H9 (cell line): ENCODE results near the gene TTLL4. TPM values are rescaled to one million over a fixed set of nuclear protein-coding genes. Genes with fewer than 3 reads are reported as not detected.

Source experiments
- DNase-seq: peaks from one replicate; pipeline ENCODE4 v3.0.0-alpha.2; 2017
- H2AFZ ChIP-seq: one replicate; pipeline ENCODE4 v1.6.1; 2013; ENCODE audit warnings: mild to moderate bottlenecking, low read length, control low read depth, moderate library complexity
- H2AK5ac ChIP-seq: 2 replicates; pipeline ENCODE4 v1.6.1; 2013; ENCODE audit warnings: low read length, control low read depth, mixed read lengths; ENCODE audit not compliant: insufficient read length
- H2BK120ac ChIP-seq: one replicate; pipeline ENCODE4 v1.6.1; 2013; ENCODE audit warnings: low read depth, mild to moderate bottlenecking, low read length, control low read depth, inconsistent platforms; ENCODE audit not compliant: poor library complexity, severe bottlenecking
- H2BK12ac ChIP-seq: 2 replicates; pipeline ENCODE4 v1.6.1; 2013; ENCODE audit warnings: low read length, control low read depth, mixed read lengths, low read depth; ENCODE audit not compliant: insufficient read length
- H2BK15ac ChIP-seq: 2 replicates; pipeline ENCODE4 v1.6.1; 2013; ENCODE audit warnings: low read depth, low read length, control low read depth
- H2BK20ac ChIP-seq: one replicate; pipeline ENCODE4 v1.6.1; 2013; ENCODE audit warnings: low read depth, mild to moderate bottlenecking, low read length, control low read depth, inconsistent platforms; ENCODE audit not compliant: poor library complexity, severe bottlenecking
- H2BK5ac ChIP-seq: 2 replicates; pipeline ENCODE4 v1.6.1; 2013; ENCODE audit warnings: low read length, control low read depth, mixed read lengths; ENCODE audit not compliant: insufficient read length
- H3K14ac ChIP-seq: 2 replicates; pipeline ENCODE4 v1.6.1; 2013; ENCODE audit warnings: low read length, control low read depth; ENCODE audit not compliant: insufficient read depth
- H3K18ac ChIP-seq: 2 replicates; pipeline ENCODE4 v1.6.1; 2013; ENCODE audit warnings: low read depth, mild to moderate bottlenecking, mixed read lengths, low read length, control low read depth; ENCODE audit not compliant: insufficient read length
- H3K23ac ChIP-seq: 2 replicates; pipeline ENCODE4 v1.6.1; 2013; ENCODE audit warnings: low read length, control low read depth, mixed read lengths, low read depth; ENCODE audit not compliant: insufficient read length
- H3K23me2 ChIP-seq: 2 replicates; pipeline ENCODE4 v1.6.1; 2013; ENCODE audit warnings: low read depth, mild to moderate bottlenecking, mixed read lengths, low read length, control low read depth; ENCODE audit not compliant: insufficient read length, poor library complexity, severe bottlenecking
- H3K27ac ChIP-seq: 2 replicates; pipeline ENCODE4 v1.5.1; 2013; ENCODE audit warnings: low read length, control low read depth, mixed read lengths, low read depth; ENCODE audit not compliant: insufficient read length
- H3K27me3 ChIP-seq: 2 replicates; pipeline ENCODE4 v1.6.1; 2013; ENCODE audit warnings: low read length, control low read depth, inconsistent platforms; ENCODE audit not compliant: insufficient read depth
- H3K4ac ChIP-seq: 2 replicates; pipeline ENCODE4 v1.6.1; 2013; ENCODE audit warnings: low read depth, mild to moderate bottlenecking, control low read depth, inconsistent platforms, low read length, moderate library complexity
- H3K4me1 ChIP-seq: 2 replicates; pipeline ENCODE4 v1.6.1; 2013; ENCODE audit warnings: low read length, control low read depth, inconsistent platforms; ENCODE audit not compliant: insufficient read depth
- H3K4me2 ChIP-seq: 2 replicates; pipeline ENCODE4 v1.6.1; 2013; ENCODE audit warnings: low read length, control low read depth, mixed read lengths; ENCODE audit not compliant: insufficient read length, insufficient read depth
- H3K56ac ChIP-seq: 2 replicates; pipeline ENCODE4 v1.6.1; 2013; ENCODE audit warnings: low read depth, mild to moderate bottlenecking, mixed read lengths, low read length, control low read depth; ENCODE audit not compliant: insufficient read length
- H3K79me1 ChIP-seq: 2 replicates; pipeline ENCODE4 v1.6.1; 2013; ENCODE audit warnings: low read depth, mild to moderate bottlenecking, moderate library complexity, low read length, control low read depth, inconsistent platforms; ENCODE audit not compliant: insufficient read depth, poor library complexity, severe bottlenecking
- H3K79me2 ChIP-seq: 2 replicates; pipeline ENCODE4 v1.6.1; 2013; ENCODE audit warnings: low read length, control low read depth, inconsistent platforms; ENCODE audit not compliant: insufficient read depth
- H3K9ac ChIP-seq: 2 replicates; pipeline ENCODE4 v1.6.1; 2013; ENCODE audit warnings: low read length, control low read depth, mixed read lengths; ENCODE audit not compliant: insufficient read length; ENCODE audit errors: extremely low read depth
- H3K9me3 ChIP-seq: one replicate; pipeline ENCODE4 v1.6.1; 2013; ENCODE audit warnings: low read depth, low read length, inconsistent platforms; ENCODE audit not compliant: control insufficient read depth
- H3T11ph ChIP-seq: one replicate; pipeline ENCODE4 v1.6.1; 2013; ENCODE audit warnings: mild to moderate bottlenecking, low read length, control low read depth, inconsistent platforms
- H4K20me1 ChIP-seq: one replicate; pipeline ENCODE4 v1.6.1; 2013; ENCODE audit not compliant: control insufficient read depth, insufficient read length, insufficient read depth
- H4K5ac ChIP-seq: 2 replicates; pipeline ENCODE4 v1.6.1; 2013; ENCODE audit warnings: low read depth, mild to moderate bottlenecking, mixed read lengths, low read length, control low read depth; ENCODE audit not compliant: insufficient read length
- H4K8ac ChIP-seq: replicated peaks from 2 replicates; pipeline ENCODE4 v1.6.1; 2013; ENCODE audit warnings: low read length, control low read depth, mixed read lengths, low read depth; ENCODE audit not compliant: insufficient read length
- H4K91ac ChIP-seq: 2 replicates; pipeline ENCODE4 v1.6.1; 2013; ENCODE audit warnings: low read depth, mild to moderate bottlenecking, moderate library complexity, mixed read lengths, low read length, control low read depth; ENCODE audit not compliant: insufficient read length
- H3K27ac Mint-ChIP-seq, 3 experiments: 2 replicates in 2 of 3; 3 replicates in 1 of 3; pipeline ENCODE4 v1.8.0; 2020 to 2021; ENCODE audit warnings: mixed read lengths in 3 of 3, mild to moderate bottlenecking in 1 of 3, moderate library complexity in 1 of 3
- H3K27me3 Mint-ChIP-seq: 2 replicates; pipeline ENCODE4 v1.8.0; 2021; ENCODE audit warnings: low read depth, mild to moderate bottlenecking, moderate library complexity, mixed read lengths
- H3K36me3 Mint-ChIP-seq, 3 experiments: 2 replicates in 2 of 3; 3 replicates in 1 of 3; pipeline ENCODE4 v1.8.0; 2020 to 2021; ENCODE audit warnings: low read depth in 3 of 3, mixed read lengths in 3 of 3; ENCODE audit not compliant: insufficient read depth in 1 of 3
- H3K4me1 Mint-ChIP-seq, 2 experiments: 2 replicates each; pipeline ENCODE4 v1.8.0; 2020; ENCODE audit warnings: mixed read lengths in 2 of 2
- H3K4me3 Mint-ChIP-seq, 2 experiments: 2 replicates in 1 of 2; 3 replicates in 1 of 2; pipeline ENCODE4 v1.8.0; 2020 to 2021; ENCODE audit warnings: mild to moderate bottlenecking in 2 of 2, mixed read lengths in 2 of 2, moderate library complexity in 1 of 2
- H3K9me3 Mint-ChIP-seq, 2 experiments: 2 replicates in 1 of 2; 3 replicates in 1 of 2; pipeline ENCODE4 v1.8.0; 2020; ENCODE audit warnings: mild to moderate bottlenecking in 2 of 2, mixed read lengths in 2 of 2, moderate library complexity in 1 of 2
- CTCF ChIP-seq: fragments of 200-600 bp; sonication (generic); conservative IDR thresholded peaks from 3 replicates; pipeline ENCODE4 v1.8.0; 2021; ENCODE audit warnings: antibody characterized with exemption, mild to moderate bottlenecking
- WGBS: extraction: QIAGEN DNeasy Blood & Tissue Kit; methylation state at CpG from one replicate; pipeline ENCODE4 v1.1.7; 2013; ENCODE audit warnings: missing lambda C conversion rate, low lambda C conversion rate, mixed read lengths; ENCODE audit not compliant: insufficient read length; ENCODE audit errors: extremely low coverage; 5-methylcytosine and 5-hydroxymethylcytosine counted together
- total RNA-seq: library from RNA; stranded (reverse); gene quantifications from 2 replicates; pipeline ENCODE4 v1.2.1, GENCODE V29; 2021

TTLL4 gene
- total RNA-seq, 1 experiment from 2014 or later: 96.4 TPM

GRCh38 chr2:218722876-218723785 lies 12.5 kb downstream of the TTLL4 start:
- H3K79me1 ChIP-seq: peaks cover 10% of the 10 kb centered on the region
- no peak overlapping the region for H3K9ac ChIP-seq
- TF ChIP-seq CTCF: no peak
- no peak overlapping the region for H4K91ac ChIP-seq
- no peak overlapping the region for H2BK15ac ChIP-seq
- no peak for DNase-seq
- no peak overlapping the region for H2AK5ac ChIP-seq
- Mint-ChIP-seq H3K36me3 (peaks cover 31 to 40% (median 31%) of the 10 kb centered on the region in 3 experiments), H3K4me1 (peaks cover 31 to 34% of the 10 kb centered on the region in 2 experiments), H3K4me3 (no peak overlapping the region), H3K27me3 (no peaks in the 10 kb centered on the region), H3K9me3 (peaks cover 27 to 28% of the 10 kb centered on the region in 2 experiments), H3K27ac (no peak overlapping the region)
- peaks cover 13% of the 10 kb centered on the region; the same call in 1 of the 2 replicates for H3K79me2 ChIP-seq
- no peaks in the 10 kb centered on the region for H3K23me2 ChIP-seq
- H2BK12ac ChIP-seq: no peak overlapping the region
- no peak overlapping the region for H4K5ac ChIP-seq
- no peaks in the 10 kb centered on the region for H4K20me1 ChIP-seq
- H3K9me3 ChIP-seq: no peaks in the 10 kb centered on the region
- no peak overlapping the region for H4K8ac ChIP-seq
- no peak overlapping the region for H3K14ac ChIP-seq
- H3K27ac ChIP-seq: no peak overlapping the region
- no peak overlapping the region for H3K23ac ChIP-seq
- no peak overlapping the region for H2BK20ac ChIP-seq
- no peak overlapping the region for H3T11ph ChIP-seq
- no peak overlapping the region for H2BK120ac ChIP-seq
- H3K4me2 ChIP-seq: no peak overlapping the region
- WGBS: no CpG with 5 or more reads among the region's 1 CpG
- H3K4me1 ChIP-seq: peaks cover 14% of the 10 kb centered on the region; the same call in 1 of the 2 replicates
- H3K27me3 ChIP-seq: no peaks in the 10 kb centered on the region
- H2AFZ ChIP-seq: no peak overlapping the region
- H3K56ac ChIP-seq: no peak overlapping the region
- no peak overlapping the region for H3K18ac ChIP-seq
- no peak overlapping the region for H3K4ac ChIP-seq
- no peak overlapping the region for H2BK5ac ChIP-seq
